ENCODE results near the gene EMC7. TPM values are rescaled to one million over a fixed set of nuclear protein-coding genes. Genes with fewer than 3 reads are reported as not detected.

EMC7 gene
- total and polyA plus RNA-seq, 2 of the 13 experiments (the other 11 are each of a cell fraction or from before 2014, with no cell fraction given) = 46.8 to 113 TPM

DNA sequence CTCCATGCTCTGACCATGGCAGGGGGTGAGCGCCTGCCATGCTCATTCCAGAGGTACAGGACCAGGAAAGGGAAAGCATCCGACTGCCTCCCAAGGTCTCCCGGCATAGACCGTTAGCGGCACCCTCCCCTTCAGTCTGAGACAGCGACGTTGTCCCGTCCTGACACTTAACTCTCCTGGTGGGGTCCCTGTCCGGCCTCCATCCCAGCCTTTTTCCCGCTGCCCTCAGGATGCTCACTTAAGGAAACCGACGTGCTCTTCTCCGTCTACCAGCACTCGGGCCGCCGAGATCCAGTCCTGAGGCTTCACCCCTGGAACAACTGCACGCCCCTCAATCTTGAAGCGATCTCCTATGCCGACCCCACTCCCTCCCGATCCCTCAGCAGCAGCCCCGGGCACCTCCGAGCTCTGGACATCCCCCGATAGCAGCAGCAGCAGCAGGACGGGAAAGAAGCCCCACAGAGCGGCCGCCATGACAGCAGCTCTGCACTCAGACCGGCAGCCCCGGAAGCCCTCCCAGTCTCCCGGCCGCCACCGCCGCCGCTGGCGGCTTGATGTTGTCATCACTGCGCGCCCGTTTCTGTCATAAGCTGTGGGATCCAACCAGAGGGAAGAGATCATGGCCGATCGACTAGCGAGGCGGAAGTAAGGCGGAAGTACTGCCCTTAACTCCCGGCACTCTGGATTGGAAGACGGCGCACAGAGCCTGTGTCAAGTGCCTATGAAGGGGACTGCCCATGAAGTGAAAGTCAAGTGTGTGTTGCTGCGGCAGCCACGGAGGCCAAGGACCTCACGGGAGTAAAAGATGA, at the start of gene EMC7, which contains the start of gene PGBD4 (continued):
- TF ChIP-seq, protein P1, sequence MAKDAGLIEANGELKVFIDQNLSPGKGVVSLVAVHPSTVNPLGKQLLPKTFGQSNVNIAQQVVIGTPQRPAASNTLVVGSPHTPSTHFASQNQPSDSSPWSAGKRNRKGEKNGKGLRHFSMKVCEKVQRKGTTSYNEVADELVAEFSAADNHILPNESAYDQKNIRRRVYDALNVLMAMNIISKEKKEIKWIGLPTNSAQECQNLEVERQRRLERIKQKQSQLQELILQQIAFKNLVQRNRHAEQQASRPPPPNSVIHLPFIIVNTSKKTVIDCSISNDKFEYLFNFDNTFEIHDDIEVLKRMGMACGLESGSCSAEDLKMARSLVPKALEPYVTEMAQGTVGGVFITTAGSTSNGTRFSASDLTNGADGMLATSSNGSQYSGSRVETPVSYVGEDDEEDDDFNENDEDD (CRISPR knock-in tag; IDR thresholded peaks at IDR 0.05; ENCODE audit: borderline replicate concordance) = peak; percentile 34; the same call in 1 of the 2 replicates
- 0 out of 2 replicates have a peak, but pooled peaks have one; percentile 47 for TF ChIP-seq AKAP8 (CRISPR knock-in tag; IDR thresholded peaks at IDR 0.05)
- no peak for TF ChIP-seq REXO4 (CRISPR knock-in tag; IDR thresholded peaks at IDR 0.05; ENCODE audit: borderline replicate concordance)
- peak; percentile 95 for TF ChIP-seq POGZ (CRISPR knock-in tag; IDR thresholded peaks at IDR 0.05)
- TF ChIP-seq HIVEP1 (CRISPR knock-in tag; IDR thresholded peaks at IDR 0.05) = no peak
- no peak for TF ChIP-seq RBAK (CRISPR knock-in tag; IDR thresholded peaks at IDR 0.05)
- no peak; the same call in 1 of the 2 replicates for TF ChIP-seq ZNF337 (CRISPR knock-in tag; IDR thresholded peaks at IDR 0.05; ENCODE audit: borderline replicate concordance, low read depth)
- TF ChIP-seq, protein P2, sequence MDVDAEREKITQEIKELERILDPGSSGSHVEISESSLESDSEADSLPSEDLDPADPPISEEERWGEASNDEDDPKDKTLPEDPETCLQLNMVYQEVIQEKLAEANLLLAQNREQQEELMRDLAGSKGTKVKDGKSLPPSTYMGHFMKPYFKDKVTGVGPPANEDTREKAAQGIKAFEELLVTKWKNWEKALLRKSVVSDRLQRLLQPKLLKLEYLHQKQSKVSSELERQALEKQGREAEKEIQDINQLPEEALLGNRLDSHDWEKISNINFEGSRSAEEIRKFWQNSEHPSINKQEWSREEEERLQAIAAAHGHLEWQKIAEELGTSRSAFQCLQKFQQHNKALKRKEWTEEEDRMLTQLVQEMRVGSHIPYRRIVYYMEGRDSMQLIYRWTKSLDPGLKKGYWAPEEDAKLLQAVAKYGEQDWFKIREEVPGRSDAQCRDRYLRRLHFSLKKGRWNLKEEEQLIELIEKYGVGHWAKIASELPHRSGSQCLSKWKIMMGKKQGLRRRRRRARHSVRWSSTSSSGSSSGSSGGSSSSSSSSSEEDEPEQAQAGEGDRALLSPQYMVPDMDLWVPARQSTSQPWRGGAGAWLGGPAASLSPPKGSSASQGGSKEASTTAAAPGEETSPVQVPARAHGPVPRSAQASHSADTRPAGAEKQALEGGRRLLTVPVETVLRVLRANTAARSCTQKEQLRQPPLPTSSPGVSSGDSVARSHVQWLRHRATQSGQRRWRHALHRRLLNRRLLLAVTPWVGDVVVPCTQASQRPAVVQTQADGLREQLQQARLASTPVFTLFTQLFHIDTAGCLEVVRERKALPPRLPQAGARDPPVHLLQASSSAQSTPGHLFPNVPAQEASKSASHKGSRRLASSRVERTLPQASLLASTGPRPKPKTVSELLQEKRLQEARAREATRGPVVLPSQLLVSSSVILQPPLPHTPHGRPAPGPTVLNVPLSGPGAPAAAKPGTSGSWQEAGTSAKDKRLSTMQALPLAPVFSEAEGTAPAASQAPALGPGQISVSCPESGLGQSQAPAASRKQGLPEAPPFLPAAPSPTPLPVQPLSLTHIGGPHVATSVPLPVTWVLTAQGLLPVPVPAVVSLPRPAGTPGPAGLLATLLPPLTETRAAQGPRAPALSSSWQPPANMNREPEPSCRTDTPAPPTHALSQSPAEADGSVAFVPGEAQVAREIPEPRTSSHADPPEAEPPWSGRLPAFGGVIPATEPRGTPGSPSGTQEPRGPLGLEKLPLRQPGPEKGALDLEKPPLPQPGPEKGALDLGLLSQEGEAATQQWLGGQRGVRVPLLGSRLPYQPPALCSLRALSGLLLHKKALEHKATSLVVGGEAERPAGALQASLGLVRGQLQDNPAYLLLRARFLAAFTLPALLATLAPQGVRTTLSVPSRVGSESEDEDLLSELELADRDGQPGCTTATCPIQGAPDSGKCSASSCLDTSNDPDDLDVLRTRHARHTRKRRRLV (CRISPR knock-in tag; IDR thresholded peaks at IDR 0.05) = no peak
- TF ChIP-seq CCDC6 (CRISPR knock-in tag; IDR thresholded peaks at IDR 0.05) = no peak; the same call in 1 of the 2 replicates
- TF ChIP-seq SAP130 (CRISPR knock-in tag; IDR thresholded peaks at IDR 0.05; ENCODE audit: low read depth) = peak; percentile 99
- TF ChIP-seq SKI (IDR thresholded peaks at IDR 0.05; ENCODE audit: partially characterized antibody) = peak; percentile 74
- TF ChIP-seq, protein P3, sequence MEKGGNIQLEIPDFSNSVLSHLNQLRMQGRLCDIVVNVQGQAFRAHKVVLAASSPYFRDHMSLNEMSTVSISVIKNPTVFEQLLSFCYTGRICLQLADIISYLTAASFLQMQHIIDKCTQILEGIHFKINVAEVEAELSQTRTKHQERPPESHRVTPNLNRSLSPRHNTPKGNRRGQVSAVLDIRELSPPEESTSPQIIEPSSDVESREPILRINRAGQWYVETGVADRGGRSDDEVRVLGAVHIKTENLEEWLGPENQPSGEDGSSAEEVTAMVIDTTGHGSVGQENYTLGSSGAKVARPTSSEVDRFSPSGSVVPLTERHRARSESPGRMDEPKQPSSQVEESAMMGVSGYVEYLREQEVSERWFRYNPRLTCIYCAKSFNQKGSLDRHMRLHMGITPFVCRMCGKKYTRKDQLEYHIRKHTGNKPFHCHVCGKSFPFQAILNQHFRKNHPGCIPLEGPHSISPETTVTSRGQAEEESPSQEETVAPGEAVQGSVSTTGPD (CRISPR knock-in tag; IDR thresholded peaks at IDR 0.05) = no peak
- no peak for TF ChIP-seq RCOR2 (CRISPR knock-in tag; IDR thresholded peaks at IDR 0.05)
- TF ChIP-seq, protein P4, sequence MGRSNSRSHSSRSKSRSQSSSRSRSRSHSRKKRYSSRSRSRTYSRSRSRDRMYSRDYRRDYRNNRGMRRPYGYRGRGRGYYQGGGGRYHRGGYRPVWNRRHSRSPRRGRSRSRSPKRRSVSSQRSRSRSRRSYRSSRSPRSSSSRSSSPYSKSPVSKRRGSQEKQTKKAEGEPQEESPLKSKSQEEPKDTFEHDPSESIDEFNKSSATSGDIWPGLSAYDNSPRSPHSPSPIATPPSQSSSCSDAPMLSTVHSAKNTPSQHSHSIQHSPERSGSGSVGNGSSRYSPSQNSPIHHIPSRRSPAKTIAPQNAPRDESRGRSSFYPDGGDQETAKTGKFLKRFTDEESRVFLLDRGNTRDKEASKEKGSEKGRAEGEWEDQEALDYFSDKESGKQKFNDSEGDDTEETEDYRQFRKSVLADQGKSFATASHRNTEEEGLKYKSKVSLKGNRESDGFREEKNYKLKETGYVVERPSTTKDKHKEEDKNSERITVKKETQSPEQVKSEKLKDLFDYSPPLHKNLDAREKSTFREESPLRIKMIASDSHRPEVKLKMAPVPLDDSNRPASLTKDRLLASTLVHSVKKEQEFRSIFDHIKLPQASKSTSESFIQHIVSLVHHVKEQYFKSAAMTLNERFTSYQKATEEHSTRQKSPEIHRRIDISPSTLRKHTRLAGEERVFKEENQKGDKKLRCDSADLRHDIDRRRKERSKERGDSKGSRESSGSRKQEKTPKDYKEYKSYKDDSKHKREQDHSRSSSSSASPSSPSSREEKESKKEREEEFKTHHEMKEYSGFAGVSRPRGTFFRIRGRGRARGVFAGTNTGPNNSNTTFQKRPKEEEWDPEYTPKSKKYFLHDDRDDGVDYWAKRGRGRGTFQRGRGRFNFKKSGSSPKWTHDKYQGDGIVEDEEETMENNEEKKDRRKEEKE (IDR thresholded peaks at IDR 0.05) = no peak
- no peak for TF ChIP-seq KLF12 (CRISPR knock-in tag; IDR thresholded peaks at IDR 0.05; ENCODE audit: borderline replicate concordance)
- TF ChIP-seq, protein P5, sequence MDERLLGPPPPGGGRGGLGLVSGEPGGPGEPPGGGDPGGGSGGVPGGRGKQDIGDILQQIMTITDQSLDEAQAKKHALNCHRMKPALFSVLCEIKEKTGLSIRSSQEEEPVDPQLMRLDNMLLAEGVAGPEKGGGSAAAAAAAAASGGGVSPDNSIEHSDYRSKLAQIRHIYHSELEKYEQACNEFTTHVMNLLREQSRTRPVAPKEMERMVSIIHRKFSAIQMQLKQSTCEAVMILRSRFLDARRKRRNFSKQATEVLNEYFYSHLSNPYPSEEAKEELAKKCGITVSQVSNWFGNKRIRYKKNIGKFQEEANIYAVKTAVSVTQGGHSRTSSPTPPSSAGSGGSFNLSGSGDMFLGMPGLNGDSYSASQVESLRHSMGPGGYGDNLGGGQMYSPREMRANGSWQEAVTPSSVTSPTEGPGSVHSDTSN (CRISPR knock-in tag; IDR thresholded peaks at IDR 0.05) = no peak
- TF ChIP-seq PHF8 (CRISPR knock-in tag; IDR thresholded peaks at IDR 0.05) = peak; percentile 94

Data from HepG2 (cell line).